ENCODE measurements around the gene ASIC5.

DNA sequence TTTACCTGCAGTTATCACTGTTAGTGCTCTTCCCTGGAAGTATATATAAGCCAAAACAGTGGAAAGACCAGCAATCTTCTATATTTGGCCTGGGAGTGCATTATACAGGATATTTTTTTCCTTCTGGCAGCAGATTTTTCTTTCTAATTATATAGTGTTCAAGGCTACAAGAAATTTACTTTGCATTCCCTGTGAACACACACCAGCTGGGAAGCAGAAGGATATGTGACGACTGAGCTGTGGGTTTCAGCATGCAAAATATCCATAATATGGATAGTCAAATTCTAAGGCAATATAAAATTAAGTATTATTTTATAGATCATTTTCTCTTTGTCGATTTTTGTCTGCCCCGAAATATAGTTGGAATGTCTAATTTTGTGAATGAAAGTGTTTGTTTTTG is 76.1 kb downstream of the ASIC5 start:
- TF ChIP-seq POLR2AphosphoS5 (IDR thresholded peaks at IDR 0.05; ENCODE audit: low read depth, low read length) (no peak), POLR2A (IDR thresholded peaks at IDR 0.05; ENCODE audit: low read depth, low read length) (no peak), TAF1 (IDR thresholded peaks at IDR 0.05; ENCODE audit: borderline replicate concordance, low read depth, low read length) (no peak)
